ENCODE measurements around the gene PMCH. TPM values are rescaled to one million over a fixed set of nuclear protein-coding genes. Genes with fewer than 3 reads are reported as not detected.

The PMCH gene
- total RNA-seq, 6 experiments from 2014 or later = not detected

DNA sequence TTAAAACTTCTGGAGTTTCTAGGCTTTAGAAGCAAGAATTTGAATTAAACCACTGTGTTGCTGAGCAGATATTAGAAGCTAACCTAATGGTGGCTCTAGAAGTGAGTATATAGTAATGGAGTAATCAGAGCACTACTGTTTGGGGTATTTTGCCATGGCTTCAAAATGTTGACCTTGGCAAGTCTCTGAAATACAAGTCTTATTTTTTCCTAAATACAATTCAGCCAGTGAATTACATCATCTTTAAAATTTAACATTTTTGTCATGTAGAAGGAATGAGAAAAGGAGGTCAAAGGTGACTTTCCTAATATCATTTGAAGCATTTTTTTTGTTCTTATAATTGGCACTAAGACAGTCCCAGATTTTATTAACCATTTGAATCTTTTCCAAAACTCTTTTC lies 25.2 kb downstream of the PMCH start:
- Histone ChIP-seq H3K4me1 (no peaks in the 10 kb centered on the region), H3K27me3 (no peaks in the 10 kb centered on the region), H3K9me3 (no peaks in the 10 kb centered on the region), H3K27ac (no peak overlapping the region), H3K36me3 (no peaks in the 10 kb centered on the region), H3K4me3 (no peak overlapping the region)
- intact Hi-C loops (cut with DNase I) = no loop called here
- TF ChIP-seq, protein P1, sequence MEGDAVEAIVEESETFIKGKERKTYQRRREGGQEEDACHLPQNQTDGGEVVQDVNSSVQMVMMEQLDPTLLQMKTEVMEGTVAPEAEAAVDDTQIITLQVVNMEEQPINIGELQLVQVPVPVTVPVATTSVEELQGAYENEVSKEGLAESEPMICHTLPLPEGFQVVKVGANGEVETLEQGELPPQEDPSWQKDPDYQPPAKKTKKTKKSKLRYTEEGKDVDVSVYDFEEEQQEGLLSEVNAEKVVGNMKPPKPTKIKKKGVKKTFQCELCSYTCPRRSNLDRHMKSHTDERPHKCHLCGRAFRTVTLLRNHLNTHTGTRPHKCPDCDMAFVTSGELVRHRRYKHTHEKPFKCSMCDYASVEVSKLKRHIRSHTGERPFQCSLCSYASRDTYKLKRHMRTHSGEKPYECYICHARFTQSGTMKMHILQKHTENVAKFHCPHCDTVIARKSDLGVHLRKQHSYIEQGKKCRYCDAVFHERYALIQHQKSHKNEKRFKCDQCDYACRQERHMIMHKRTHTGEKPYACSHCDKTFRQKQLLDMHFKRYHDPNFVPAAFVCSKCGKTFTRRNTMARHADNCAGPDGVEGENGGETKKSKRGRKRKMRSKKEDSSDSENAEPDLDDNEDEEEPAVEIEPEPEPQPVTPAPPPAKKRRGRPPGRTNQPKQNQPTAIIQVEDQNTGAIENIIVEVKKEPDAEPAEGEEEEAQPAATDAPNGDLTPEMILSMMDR (IDR thresholded peaks at IDR 0.05) = no peak
- no peak for TF ChIP-seq POLR2A (IDR thresholded peaks at IDR 0.05)
- peak in 1 of 4 donors; percentile 76 for ATAC-seq
- DNase-seq = no peak

DNA sequence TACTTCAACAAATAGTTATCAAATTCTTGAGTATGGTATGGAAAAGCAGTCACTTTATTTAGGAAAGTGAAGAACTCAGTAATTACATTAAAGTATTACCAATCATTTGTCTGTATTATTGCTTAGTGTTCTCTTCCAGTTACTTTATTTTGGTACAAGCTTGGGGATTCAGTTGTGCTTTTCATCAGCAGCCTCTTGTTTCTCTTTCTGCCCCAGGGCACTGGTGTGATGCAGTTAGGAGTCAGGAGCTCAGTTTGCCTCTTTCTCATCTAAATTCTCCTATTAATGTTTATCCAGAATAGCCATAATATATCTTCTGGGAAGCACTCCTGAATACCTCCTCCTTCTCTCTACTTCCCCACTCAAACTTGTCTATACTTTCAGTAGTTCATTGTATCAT lies 25.7 kb downstream of the PMCH start:
- intact Hi-C loops (cut with DNase I) = no loop called here
- Histone ChIP-seq H3K27me3 (no peaks in the 10 kb centered on the region), H3K36me3 (no peaks in the 10 kb centered on the region), H3K9me3 (no peaks in the 10 kb centered on the region), H3K4me3 (no peak overlapping the region), H3K4me1 (no peaks in the 10 kb centered on the region), H3K27ac (no peak overlapping the region)
- DNase-seq (no peak), ATAC-seq (no peak)
- TF ChIP-seq POLR2A (IDR thresholded peaks at IDR 0.05) = no peak
- TF ChIP-seq, protein P1 (IDR thresholded peaks at IDR 0.05) = no peak

DNA sequence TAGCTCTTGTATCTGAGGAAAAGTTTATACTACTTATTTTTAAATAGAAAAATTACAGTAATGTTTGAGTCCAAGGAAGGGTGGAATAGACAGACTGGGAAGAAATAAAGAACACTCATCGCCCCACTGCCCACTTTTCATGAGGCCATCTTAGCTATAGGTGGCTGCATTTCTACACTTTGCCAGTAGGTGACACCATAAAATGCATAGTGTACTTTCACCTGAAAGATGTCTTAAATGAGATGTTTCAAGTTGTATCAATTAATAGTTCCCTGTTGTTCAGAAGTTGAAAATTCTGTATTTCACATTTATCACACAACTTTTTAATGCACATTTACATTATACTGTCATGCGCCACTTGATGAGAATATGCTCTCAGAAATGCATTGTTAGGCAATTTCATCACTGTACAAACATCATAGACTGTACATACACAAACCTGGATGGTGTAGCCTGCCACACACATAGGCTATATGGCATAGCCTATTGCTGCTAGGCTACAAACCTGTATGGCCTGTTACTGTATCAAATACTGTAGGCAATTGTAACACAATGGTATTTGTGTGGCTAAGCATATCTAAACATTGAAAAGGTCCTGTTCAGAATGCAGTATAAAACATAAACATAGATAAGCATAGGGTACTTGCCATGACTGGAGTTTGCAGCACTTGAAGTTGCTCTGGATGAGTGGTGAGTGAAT lies 27.6 kb downstream of the PMCH start:
- no peak for TF ChIP-seq POLR2A (IDR thresholded peaks at IDR 0.05)
- TF ChIP-seq, protein P1 (IDR thresholded peaks at IDR 0.05) = peak; percentile 66 to 77 (median 72)
- peak; percentile 50 to 75 (median 64) for ATAC-seq
- intact Hi-C loops (cut with DNase I) = no loop called here
- Histone ChIP-seq H3K36me3 (no peaks in the 10 kb centered on the region), H3K27me3 (no peaks in the 10 kb centered on the region), H3K4me3 (no peak overlapping the region), H3K9me3 (no peaks in the 10 kb centered on the region), H3K27ac (no peak overlapping the region), H3K4me1 (no peaks in the 10 kb centered on the region)
- DNase-seq = no peak
- WGBS (ENCODE audit: insufficient coverage, low coverage, low lambda C conversion rate, missing lambda C conversion rate) = 97% methylated on average over 2 of the region's 2 CpGs

- no peak for DNase-seq
- no peak for ATAC-seq
- intact Hi-C loops (cut with DNase I) = no loop called here
Observed at GRCh38 chr12:102167821-102168604, 29.6 kb downstream of the PMCH start.

More at GRCh38 chr12:102167821-102168604, 29.6 kb downstream of the PMCH start:
- Histone ChIP-seq H3K36me3 (no peaks in the 10 kb centered on the region), H3K9me3 (no peaks in the 10 kb centered on the region), H3K27ac (no peak overlapping the region), H3K4me3 (no peak overlapping the region), H3K4me1 (no peaks in the 10 kb centered on the region), H3K27me3 (no peaks in the 10 kb centered on the region)
- TF ChIP-seq, protein P1 (IDR thresholded peaks at IDR 0.05) = no peak
- TF ChIP-seq POLR2A (IDR thresholded peaks at IDR 0.05) = no peak

All from right lobe of liver (tissue), 6 donors.